ENCODE measurements around the gene YBX2.
"Not testable (repeated sequence)": the region's sequence is repeated elsewhere in the genome, so short reads cannot be mapped to it uniquely, and the experiment has no call there.

YBX2 gene

DNA sequence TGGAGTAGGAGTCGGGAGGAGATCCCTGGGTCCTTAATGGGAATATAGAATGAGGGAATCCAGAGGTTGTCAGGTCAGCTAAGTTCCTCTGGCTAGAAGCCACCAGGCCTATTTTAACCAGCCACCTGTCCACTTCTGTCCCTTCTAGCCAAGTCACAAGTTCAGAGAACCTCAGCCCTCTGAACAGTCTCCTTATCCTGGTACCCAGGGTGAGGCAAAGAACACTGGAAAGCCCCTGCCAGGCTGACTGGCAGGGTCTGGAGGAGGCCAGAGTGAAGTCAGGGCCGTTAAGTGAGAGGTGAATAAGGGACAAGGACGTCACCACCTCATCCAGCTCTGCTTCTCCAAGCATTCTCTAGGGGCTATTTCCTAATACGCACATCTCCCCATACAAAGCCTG, 45.6 kb downstream of the YBX2 start:
- H3K9ac ChIP-seq (ENCODE audit: low read depth, low read length): no peak overlapping the region

DNA sequence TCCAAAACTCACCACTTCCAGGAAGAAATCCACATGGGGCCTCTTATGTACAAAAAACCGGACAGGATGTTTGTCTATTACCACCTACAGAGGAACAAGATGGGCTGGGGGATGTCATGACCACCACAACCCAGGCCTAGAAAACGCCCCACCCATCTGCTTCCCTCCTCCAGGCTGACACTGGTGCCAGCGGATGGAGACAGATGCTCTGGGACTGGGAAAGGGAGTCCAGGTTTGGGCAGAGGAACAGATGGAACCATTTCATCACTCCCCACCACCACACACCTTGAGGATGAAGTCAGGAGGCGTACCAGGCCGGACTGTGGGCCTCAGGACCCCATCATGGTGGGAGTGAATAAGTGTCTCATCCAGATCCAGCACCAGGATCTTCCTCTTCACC, 47.7 kb downstream of the YBX2 start:
- Histone ChIP-seq H3K36me3 (ENCODE audit: control insufficient read depth, insufficient read depth, low read length) (peaks cover 11% of the 10 kb centered on the region), H3K9me3 (ENCODE audit: control insufficient read depth, insufficient read depth, low read length) (no peaks in the 10 kb centered on the region), H3K4me1 (ENCODE audit: control insufficient read depth, insufficient read depth, low read length) (peaks cover 3% of the 10 kb centered on the region), H3K9ac (ENCODE audit: low read depth, low read length) (no peak overlapping the region), H3K4me3 (ENCODE audit: low read depth, low read length) (no peak overlapping the region), H3K27me3 (ENCODE audit: control insufficient read depth, insufficient read depth, low read length) (no peaks in the 10 kb centered on the region)

More for the DNA sequence above, 45.6 kb downstream of the YBX2 start:
- no peak overlapping the region for H3K4me3 ChIP-seq (ENCODE audit: low read depth, low read length)
- H3K27me3 ChIP-seq (ENCODE audit: control insufficient read depth, insufficient read depth, low read length): no peaks in the 10 kb centered on the region
- H3K9me3 ChIP-seq (ENCODE audit: control insufficient read depth, insufficient read depth, low read length): no peaks in the 10 kb centered on the region
- peaks cover 11% of the 10 kb centered on the region for H3K36me3 ChIP-seq (ENCODE audit: control insufficient read depth, insufficient read depth, low read length)
- peaks cover 7% of the 10 kb centered on the region for H3K4me1 ChIP-seq (ENCODE audit: control insufficient read depth, insufficient read depth, low read length)

DNA sequence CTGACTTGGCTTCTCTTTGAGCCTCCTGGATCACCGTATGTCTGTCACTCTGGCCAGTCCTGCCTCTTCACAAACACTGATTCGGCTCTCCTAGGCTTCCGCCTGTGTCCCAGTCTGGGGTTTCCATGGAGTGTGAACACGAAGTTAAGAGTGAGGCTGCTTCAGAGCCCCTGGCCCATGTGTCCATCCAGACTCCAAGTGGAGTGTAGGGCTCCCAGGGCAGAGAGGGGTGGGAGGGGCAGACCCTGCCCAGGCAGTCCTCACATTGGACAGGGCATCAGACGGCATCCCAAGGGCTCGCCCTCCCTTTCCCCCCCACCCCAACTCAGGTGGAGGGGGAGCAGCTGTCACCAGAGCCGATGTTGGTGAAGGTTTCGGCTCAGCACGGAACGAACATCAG, 50.6 kb downstream of the YBX2 start:
- H3K4me1 ChIP-seq (ENCODE audit: control insufficient read depth, insufficient read depth, low read length); H3K9ac ChIP-seq (ENCODE audit: low read depth, low read length); H3K27me3 ChIP-seq (ENCODE audit: control insufficient read depth, insufficient read depth, low read length); H3K9me3 ChIP-seq (ENCODE audit: control insufficient read depth, insufficient read depth, low read length); H3K4me3 ChIP-seq (ENCODE audit: low read depth, low read length): not testable (repeated sequence)
- peaks cover 14% of the 10 kb centered on the region for H3K36me3 ChIP-seq (ENCODE audit: control insufficient read depth, insufficient read depth, low read length)

DNA sequence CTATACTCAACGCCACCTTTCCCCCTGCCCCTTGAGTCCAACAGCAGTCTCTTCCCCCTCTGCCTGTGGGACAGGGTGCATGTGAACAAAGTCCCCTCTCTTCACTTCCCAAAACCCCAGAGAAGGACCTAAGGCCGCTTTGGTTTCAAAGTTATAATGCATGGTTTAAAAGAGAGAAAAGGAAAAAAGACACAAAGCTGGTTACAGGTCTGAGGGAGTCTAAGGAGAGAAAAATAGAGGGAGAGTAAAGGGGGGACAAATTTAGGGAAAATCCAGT, 51.0 kb downstream of the YBX2 start:
- H3K27me3 ChIP-seq (ENCODE audit: control insufficient read depth, insufficient read depth, low read length): no peaks in the 10 kb centered on the region
- no peaks in the 10 kb centered on the region for H3K9me3 ChIP-seq (ENCODE audit: control insufficient read depth, insufficient read depth, low read length)
- peaks cover 14% of the 10 kb centered on the region for H3K36me3 ChIP-seq (ENCODE audit: control insufficient read depth, insufficient read depth, low read length)
- peak overlapping the region; percentile 95 for H3K4me3 ChIP-seq (ENCODE audit: low read depth, low read length)
- H3K9ac ChIP-seq (ENCODE audit: low read depth, low read length): peak overlapping the region; percentile 57
- peaks cover 6% of the 10 kb centered on the region for H3K4me1 ChIP-seq (ENCODE audit: control insufficient read depth, insufficient read depth, low read length)

DNA sequence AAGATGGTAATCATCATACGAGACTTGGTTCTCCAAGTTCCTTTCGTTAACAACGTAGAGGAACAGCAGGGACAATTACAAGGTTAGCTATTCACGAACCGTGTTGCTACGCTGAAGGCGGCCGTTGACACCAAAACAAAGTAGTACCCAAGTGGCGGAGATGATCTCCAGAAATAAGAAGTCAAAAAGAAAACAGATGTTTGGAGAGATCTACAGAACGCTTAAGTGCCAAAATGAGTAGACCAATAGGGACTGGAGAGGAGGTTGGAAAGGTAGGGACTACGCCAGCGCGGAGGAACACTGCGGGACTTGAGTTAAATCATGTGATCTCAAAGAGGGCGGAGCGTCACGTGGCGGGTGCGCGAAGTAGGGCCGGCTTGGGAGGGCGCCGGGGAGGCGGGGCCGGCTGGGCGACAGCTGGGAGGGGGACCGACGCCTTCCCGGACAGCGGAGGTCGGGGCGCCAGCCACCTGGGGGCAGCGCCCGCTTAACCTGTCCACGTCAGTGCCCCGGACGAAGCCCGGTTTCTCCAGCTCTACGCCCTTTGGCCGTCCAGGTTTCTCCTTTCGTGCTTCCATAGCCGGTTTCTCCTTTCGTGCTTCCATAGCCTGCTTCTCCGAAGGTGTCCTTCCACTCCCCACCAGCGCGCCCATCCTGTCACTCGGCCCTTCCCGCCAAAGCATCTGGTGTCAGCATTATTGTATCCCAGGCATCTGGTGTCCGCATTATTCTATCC, 51.6 kb downstream of the YBX2 start:
- H3K27me3 ChIP-seq (ENCODE audit: control insufficient read depth, insufficient read depth, low read length): no peaks in the 10 kb centered on the region
- peak overlapping the region; percentile 95 for H3K4me3 ChIP-seq (ENCODE audit: low read depth, low read length)
- peak overlapping the region; percentile 70 for H3K9ac ChIP-seq (ENCODE audit: low read depth, low read length)
- peaks cover 14% of the 10 kb centered on the region for H3K36me3 ChIP-seq (ENCODE audit: control insufficient read depth, insufficient read depth, low read length)
- H3K9me3 ChIP-seq (ENCODE audit: control insufficient read depth, insufficient read depth, low read length): no peaks in the 10 kb centered on the region
- H3K4me1 ChIP-seq (ENCODE audit: control insufficient read depth, insufficient read depth, low read length): peaks cover 6% of the 10 kb centered on the region

DNA sequence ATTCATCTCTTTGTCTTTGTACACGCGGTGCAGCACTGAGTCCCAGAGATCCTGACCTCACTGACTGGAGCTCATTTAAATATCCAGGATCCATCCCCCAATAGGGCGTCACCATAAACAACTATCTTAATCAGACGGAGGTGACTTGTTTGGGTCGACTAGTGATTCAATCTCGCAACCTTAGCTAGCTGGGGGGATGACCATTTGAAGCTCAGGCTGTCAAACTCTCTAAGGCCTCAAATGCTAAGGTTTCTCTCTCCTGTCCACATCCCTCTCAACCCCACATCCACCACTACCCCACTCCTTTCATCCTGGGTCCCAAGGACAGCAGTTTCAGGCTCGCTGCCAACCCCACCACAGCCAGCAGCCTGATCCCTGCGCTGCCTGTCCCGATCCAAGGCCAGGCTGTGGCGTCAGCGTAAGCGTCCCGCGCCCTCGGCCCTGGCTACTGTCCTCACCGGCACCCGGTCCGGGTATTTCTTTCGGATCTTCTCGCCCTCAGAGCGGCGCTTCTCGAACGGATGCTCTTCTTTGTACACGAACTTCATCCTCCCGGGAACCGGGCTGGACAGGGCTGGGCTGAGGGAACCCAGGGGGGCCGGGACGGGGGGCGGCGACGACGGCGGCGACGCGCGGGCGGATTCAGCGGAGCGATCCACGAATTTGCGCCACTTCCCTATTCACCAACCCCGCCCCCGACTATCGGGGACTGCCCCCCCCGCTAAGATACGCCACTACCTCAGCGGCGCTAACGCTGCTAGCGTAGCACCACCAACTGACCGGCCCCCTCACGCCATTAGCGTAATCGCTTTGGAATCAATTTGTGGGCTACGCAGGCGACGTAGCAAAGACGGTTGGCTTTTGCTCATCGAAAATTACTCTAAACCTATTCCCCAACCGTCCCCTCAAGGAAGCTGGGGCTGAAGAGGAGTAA, 52.4 kb downstream of the YBX2 start, which contains the start of gene GABARAP:
GABARAP (minus strand) TSS at position 667 of the 934 bp plus-strand sequence; CDS start at position 548, 119 bp downstream.
- H3K4me3 ChIP-seq (ENCODE audit: low read depth, low read length): peak within 1 kb of the TSS; percentile 95
- no peaks in the 10 kb centered on the region for H3K9me3 ChIP-seq (ENCODE audit: control insufficient read depth, insufficient read depth, low read length)
- peak within 1 kb of the TSS; percentile 86 for H3K9ac ChIP-seq (ENCODE audit: low read depth, low read length)
- H3K27me3 ChIP-seq (ENCODE audit: control insufficient read depth, insufficient read depth, low read length): no peaks in the 10 kb centered on the region
- H3K4me1 ChIP-seq (ENCODE audit: control insufficient read depth, insufficient read depth, low read length): peaks cover 10% of the 10 kb centered on the region
- H3K36me3 ChIP-seq (ENCODE audit: control insufficient read depth, insufficient read depth, low read length): peaks cover 14% of the 10 kb centered on the region

DNA sequence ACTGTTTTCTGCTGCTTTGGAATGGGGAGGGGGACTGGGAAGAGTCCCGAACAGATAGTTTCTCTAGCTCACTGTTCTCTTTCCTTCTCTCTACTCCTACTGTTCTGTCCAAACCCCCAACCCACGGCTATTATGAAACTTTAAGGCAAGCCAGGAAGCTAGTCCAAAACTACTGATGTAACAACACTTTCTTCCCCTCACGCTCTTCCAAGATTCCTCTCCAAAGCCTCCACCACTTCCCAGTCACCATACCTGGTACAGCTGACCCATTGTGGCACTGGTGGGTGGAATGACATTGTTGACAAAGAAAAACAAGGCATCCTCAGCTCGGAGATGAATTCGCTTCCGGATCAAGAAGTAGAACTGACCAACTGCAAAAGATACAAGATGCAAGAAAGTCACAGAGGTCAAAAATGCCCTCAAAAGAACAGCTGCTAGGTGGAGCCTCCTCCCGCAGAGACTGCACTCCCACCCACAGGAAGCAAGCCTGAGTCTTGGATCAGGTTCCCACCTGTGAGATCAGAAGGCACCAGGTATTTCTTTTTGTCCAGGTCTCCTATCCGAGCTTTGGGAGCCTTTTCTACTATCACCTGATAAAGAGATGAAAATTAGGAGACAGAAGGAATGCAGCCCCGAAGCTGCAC, 53.2 kb downstream of the YBX2 start:
- Histone ChIP-seq H3K4me1 (ENCODE audit: control insufficient read depth, insufficient read depth, low read length) (peaks cover 11% of the 10 kb centered on the region), H3K9ac (ENCODE audit: low read depth, low read length) (peak overlapping the region; percentile 40), H3K36me3 (ENCODE audit: control insufficient read depth, insufficient read depth, low read length) (peaks cover 21% of the 10 kb centered on the region), H3K27me3 (ENCODE audit: control insufficient read depth, insufficient read depth, low read length) (no peaks in the 10 kb centered on the region), H3K4me3 (ENCODE audit: low read depth, low read length) (peak overlapping the region; percentile 95), H3K9me3 (ENCODE audit: control insufficient read depth, insufficient read depth, low read length) (no peaks in the 10 kb centered on the region)

DNA sequence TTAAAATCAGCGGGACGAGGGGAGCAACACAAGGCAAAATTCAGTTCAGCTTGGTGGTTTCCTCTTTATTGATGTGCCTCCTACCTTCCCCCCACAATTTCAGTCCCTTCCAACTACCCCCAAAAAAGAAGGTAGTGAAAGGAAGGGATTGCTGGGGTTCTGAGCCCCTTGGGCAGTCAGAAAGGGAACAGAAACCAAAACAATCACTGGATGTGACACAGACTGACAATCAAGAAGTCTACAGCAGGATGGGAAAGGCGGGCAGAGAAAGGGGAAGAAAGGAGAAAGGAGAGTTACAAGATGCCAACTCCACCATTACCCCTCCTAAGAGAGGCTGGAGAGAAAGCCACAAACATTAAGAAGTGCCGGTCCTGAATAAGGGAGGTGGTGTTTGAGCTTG, 54.1 kb downstream of the YBX2 start:
- no peaks in the 10 kb centered on the region for H3K27me3 ChIP-seq (ENCODE audit: control insufficient read depth, insufficient read depth, low read length)
- H3K9ac ChIP-seq (ENCODE audit: low read depth, low read length): no peak overlapping the region
- no peaks in the 10 kb centered on the region for H3K9me3 ChIP-seq (ENCODE audit: control insufficient read depth, insufficient read depth, low read length)
- H3K36me3 ChIP-seq (ENCODE audit: control insufficient read depth, insufficient read depth, low read length): peaks cover 23% of the 10 kb centered on the region
- peak overlapping the region; percentile 95 for H3K4me3 ChIP-seq (ENCODE audit: low read depth, low read length)
- peaks cover 11% of the 10 kb centered on the region for H3K4me1 ChIP-seq (ENCODE audit: control insufficient read depth, insufficient read depth, low read length)

DNA sequence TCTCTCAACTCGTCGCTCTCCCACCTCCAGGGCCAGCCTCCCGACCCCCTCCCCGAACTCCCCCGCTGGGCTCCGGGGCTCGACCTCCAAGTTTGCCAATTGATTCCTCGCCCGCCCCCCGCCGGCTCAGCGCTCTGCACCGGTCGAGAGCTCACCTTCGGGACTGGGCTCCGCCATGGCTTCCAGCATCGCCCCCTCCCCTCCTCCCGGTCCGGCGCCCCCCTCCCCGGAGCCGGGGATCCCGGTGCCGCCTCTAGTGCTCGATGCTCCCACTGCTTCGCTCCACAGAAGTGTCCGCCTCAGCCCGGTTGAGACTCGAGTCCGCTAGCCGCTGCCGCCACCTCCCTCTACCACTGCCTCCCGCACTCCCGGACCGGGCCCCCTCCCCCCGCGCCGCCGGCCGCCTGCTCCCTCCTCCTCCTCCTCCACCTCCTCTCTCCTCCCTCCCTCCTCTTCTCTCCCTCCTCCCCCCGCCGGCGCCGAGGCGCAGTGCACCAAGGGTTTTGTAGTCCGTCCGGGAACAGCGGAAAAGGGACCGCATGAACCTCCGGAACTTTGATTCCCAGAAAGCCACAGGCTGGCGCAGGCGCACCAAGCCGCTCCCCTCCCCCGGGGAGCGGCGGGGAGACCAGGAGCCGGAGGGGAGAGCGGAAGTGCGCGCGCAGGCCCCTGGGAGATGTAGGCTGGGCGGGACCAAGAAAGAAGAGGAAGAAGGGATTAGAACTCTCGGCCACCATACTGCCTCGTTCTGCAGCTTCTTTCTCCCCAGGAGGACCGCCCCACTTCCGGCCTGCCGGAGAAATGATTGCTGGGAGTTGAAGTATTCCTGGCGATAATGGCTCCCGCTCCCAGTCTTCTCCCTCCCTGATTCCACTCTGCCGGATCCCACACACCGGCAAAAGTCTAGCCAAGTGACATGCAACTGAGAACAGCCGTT, 55.1 kb downstream of the YBX2 start, which contains the start of gene PHF23:
PHF23 (minus strand) TSS at position 367 of the 937 bp plus-strand sequence; CDS start at position 189, 178 bp downstream.
- no peaks in the 10 kb centered on the region for H3K9me3 ChIP-seq (ENCODE audit: control insufficient read depth, insufficient read depth, low read length)
- H3K4me3 ChIP-seq (ENCODE audit: low read depth, low read length): peak within 1 kb of the TSS; percentile 95
- H3K9ac ChIP-seq (ENCODE audit: low read depth, low read length): peak within 1 kb of the TSS; percentile 89
- peaks cover 11% of the 10 kb centered on the region for H3K4me1 ChIP-seq (ENCODE audit: control insufficient read depth, insufficient read depth, low read length)
- H3K27me3 ChIP-seq (ENCODE audit: control insufficient read depth, insufficient read depth, low read length): no peaks in the 10 kb centered on the region
- peaks cover 29% of the 10 kb centered on the region for H3K36me3 ChIP-seq (ENCODE audit: control insufficient read depth, insufficient read depth, low read length)

DNA sequence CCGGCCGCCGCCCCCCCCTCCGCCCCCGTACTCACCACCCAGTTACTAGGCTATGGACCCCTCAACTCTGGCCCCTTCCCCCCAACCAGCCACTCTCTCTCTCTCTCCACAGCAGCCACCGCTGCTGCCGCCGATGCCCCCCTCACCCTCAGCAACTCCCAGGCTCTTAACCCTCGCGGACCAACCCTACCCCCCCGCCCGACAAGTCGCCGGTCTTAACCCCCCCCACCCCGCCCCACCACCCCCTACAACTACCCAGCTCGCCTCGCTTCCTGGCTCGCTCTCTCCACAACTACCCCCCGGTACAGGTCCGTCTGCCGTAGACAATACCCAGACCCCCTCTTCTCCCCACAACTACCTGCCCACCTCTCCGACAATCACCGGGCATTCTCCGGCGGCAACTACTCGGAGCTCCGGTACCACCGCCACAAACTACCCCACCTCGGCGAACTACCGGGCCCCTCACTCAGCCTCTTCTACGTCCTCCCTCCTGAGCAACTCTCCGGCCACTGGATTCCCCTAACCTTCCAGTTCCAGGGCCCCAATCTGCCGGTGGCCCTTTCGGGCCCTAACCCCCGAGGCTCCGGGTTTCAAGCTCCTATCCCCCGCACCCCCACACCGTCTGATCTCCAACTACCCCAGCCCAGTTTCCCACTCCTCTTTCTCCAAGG, 55.9 kb downstream of the YBX2 start:
- peak overlapping the region; percentile 89 for H3K9ac ChIP-seq (ENCODE audit: low read depth, low read length)
- peak overlapping the region; percentile 95 for H3K4me3 ChIP-seq (ENCODE audit: low read depth, low read length)
- peaks cover 24% of the 10 kb centered on the region for H3K36me3 ChIP-seq (ENCODE audit: control insufficient read depth, insufficient read depth, low read length)
- H3K27me3 ChIP-seq (ENCODE audit: control insufficient read depth, insufficient read depth, low read length): no peaks in the 10 kb centered on the region
- H3K9me3 ChIP-seq (ENCODE audit: control insufficient read depth, insufficient read depth, low read length): no peaks in the 10 kb centered on the region
- peaks cover 11% of the 10 kb centered on the region for H3K4me1 ChIP-seq (ENCODE audit: control insufficient read depth, insufficient read depth, low read length)

Data from iPS-15b (cell line).